Measurements from ENCODE around the gene TANK. TPM values are rescaled to one million over a fixed set of nuclear protein-coding genes. Genes with fewer than 3 reads are reported as not detected.
"Not testable (repeated sequence)": the region's sequence is repeated elsewhere in the genome, so short reads cannot be mapped to it uniquely, and the experiment has no call there.

The TANK gene
- total RNA-seq, 1 experiment from 2014 or later, result 35.9 TPM

DNA sequence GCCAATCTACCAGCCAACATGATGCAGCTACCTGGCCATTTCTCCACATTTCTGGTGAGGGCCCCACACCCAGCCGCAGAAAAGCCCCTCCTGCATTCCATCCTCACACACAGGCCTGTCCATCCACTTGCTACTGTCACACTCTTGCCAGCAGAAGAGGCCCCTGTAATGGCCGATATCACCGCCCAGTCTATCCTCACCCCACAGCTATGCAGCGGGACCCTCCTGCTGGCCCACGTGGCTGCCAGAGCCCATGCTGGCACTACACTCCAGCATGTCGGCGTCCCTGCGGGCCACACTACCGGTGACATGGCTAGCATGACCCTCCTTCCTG is 122.0 kb downstream of the TANK start:
- H3K27ac ChIP-seq (ENCODE audit: low read depth, low read length, poor library complexity, severe bottlenecking); H3K36me3 ChIP-seq (ENCODE audit: insufficient read depth, low read length, poor library complexity, severe bottlenecking); BruUV-seq (replicated peaks); H3K9me3 ChIP-seq (ENCODE audit: low read depth, low read length, poor library complexity, severe bottlenecking); DNase-seq (ENCODE audit: low spot score); CTCF ChIA-PET; H3K27me3 ChIP-seq (replicated peaks; ENCODE audit: insufficient read depth, low read depth, low read length, poor library complexity); intact Hi-C loops (cut with micrococcal nuclease; ENCODE audit: unreplicated experiment); H3K4me3 ChIP-seq (ENCODE audit: low read depth, low read length, poor library complexity, severe bottlenecking): not testable (repeated sequence)
- H3K4me1 ChIP-seq (ENCODE audit: insufficient read depth, low read length, poor library complexity, severe bottlenecking), result peaks cover 12% of the 10 kb centered on the region
- POLR2A ChIA-PET (ENCODE audit: low non-redundant PET), result interaction anchor here (0.7 kb wide), 1 partner anchor 12 kb away, joined by 3 read pairs; no protein-coding TSS in a partner anchor

DNA sequence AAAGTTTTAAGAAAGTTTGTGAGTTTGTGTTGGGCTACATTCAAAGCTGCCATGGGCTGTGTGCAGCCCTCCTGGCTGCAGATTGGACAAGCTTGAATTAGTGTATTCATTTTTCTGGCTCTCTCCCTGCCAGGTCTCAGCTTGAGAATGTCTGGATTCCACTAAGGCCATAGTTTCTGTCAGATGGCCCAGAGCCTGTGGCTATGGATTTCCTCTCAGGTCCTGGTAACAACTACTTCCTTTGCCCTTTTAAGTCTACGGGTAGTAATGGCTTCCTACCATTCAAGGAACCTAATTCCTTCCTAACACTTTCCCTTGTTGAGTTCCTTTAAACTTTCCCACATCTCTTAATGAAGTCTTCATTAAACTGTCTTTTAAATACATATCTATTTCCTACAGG is 123.7 kb downstream of the TANK start:
- POLR2A ChIA-PET (ENCODE audit: low non-redundant PET), result interaction anchor here (0.6 kb wide), 1 partner anchor 171 kb away, joined by 3 read pairs; no protein-coding TSS in a partner anchor
- TF ChIP-seq, protein P1, sequence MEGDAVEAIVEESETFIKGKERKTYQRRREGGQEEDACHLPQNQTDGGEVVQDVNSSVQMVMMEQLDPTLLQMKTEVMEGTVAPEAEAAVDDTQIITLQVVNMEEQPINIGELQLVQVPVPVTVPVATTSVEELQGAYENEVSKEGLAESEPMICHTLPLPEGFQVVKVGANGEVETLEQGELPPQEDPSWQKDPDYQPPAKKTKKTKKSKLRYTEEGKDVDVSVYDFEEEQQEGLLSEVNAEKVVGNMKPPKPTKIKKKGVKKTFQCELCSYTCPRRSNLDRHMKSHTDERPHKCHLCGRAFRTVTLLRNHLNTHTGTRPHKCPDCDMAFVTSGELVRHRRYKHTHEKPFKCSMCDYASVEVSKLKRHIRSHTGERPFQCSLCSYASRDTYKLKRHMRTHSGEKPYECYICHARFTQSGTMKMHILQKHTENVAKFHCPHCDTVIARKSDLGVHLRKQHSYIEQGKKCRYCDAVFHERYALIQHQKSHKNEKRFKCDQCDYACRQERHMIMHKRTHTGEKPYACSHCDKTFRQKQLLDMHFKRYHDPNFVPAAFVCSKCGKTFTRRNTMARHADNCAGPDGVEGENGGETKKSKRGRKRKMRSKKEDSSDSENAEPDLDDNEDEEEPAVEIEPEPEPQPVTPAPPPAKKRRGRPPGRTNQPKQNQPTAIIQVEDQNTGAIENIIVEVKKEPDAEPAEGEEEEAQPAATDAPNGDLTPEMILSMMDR (conservative IDR thresholded peaks at IDR 0.05; ENCODE audit: low read depth, low read length), result no peak
- no peak for TF ChIP-seq EZH2 (IDR thresholded peaks at IDR 0.05; ENCODE audit: borderline replicate concordance, low read depth, low read length, poor library complexity, severe bottlenecking)
- peaks cover 12% of the 10 kb centered on the region for H3K4me1 ChIP-seq (ENCODE audit: insufficient read depth, low read length, poor library complexity, severe bottlenecking)
- intact Hi-C loops (cut with micrococcal nuclease; ENCODE audit: unreplicated experiment), result no loop called here
- peak; percentile 26 for DNase-seq (ENCODE audit: low spot score)
- no TSS peak for BruUV-seq (replicated peaks)
- H3K27me3 ChIP-seq (replicated peaks; ENCODE audit: insufficient read depth, low read depth, low read length, poor library complexity), result no peaks in the 10 kb centered on the region
- CTCF ChIA-PET, result no interaction called here
- no peak overlapping the region for H3K27ac ChIP-seq (ENCODE audit: low read depth, low read length, poor library complexity, severe bottlenecking)
- H3K4me3 ChIP-seq (ENCODE audit: low read depth, low read length, poor library complexity, severe bottlenecking), result no peak overlapping the region
- H3K9me3 ChIP-seq (ENCODE audit: low read depth, low read length, poor library complexity, severe bottlenecking), result peaks cover 4% of the 10 kb centered on the region
- H3K36me3 ChIP-seq (ENCODE audit: insufficient read depth, low read length, poor library complexity, severe bottlenecking), result no peaks in the 10 kb centered on the region

Other genes starting within 250 kb of the TANK start
- gene PSMD14, start 148.0 kb downstream of the TANK start, total RNA-seq (2021), result 197 and 205 TPM in 2 replicates